IMR-90 (cell line): ENCODE data around the gene DSCAML1. TPM values are rescaled to one million over a fixed set of nuclear protein-coding genes. Genes with fewer than 3 reads are reported as not detected.

Experiments used
- ATAC-seq: fragments of 200-7000 bp; cut with Tn5 transposase; 2 replicates; pipeline ENCODE4 v1.9.1; 2020; ENCODE audit warnings: low read depth, mild to moderate bottlenecking, moderate library complexity
- BruUV-seq: library from RNA; stranded (reverse); fragments of 400-500 nt; replicated peaks from 2 replicates; lab custom pipeline; 2021; lab: Mats Ljungman, UMichigan
- CTCF ChIA-PET: fragments of 300-600 bp; formaldehyde crosslinking; extraction: SDS; loops from one replicate; lab custom pipeline; 2021; ENCODE audit warnings: antibody characterized with exemption; lab: Yijun Ruan, JAX
- POLR2A ChIA-PET: fragments of 300-600 bp; sonication (Branson Sonifier 250); formaldehyde crosslinking; loops from one replicate; lab custom pipeline; 2022; ENCODE audit warnings: antibody characterized with exemption; ENCODE audit not compliant: unreplicated experiment; lab: Charles Lee
- DNase-seq: peaks from one replicate; pipeline ENCODE4 v3.0.0; 2013
- H2AFZ ChIP-seq: replicated peaks from 2 replicates; pipeline ENCODE3; 2013; ENCODE audit warnings: low read length, mild to moderate bottlenecking; ENCODE audit not compliant: poor library complexity
- H2AK5ac ChIP-seq: 2 replicates; pipeline ENCODE4 v1.6.1; 2013; ENCODE audit warnings: low read depth, low read length, inconsistent platforms
- H2AK9ac ChIP-seq: replicated peaks from 2 replicates; pipeline ENCODE3; 2013; ENCODE audit warnings: mild to moderate bottlenecking, low read depth, low read length, moderate library complexity; ENCODE audit not compliant: poor library complexity
- H2BK120ac ChIP-seq: 2 replicates; pipeline ENCODE4 v1.6.1; 2013; ENCODE audit warnings: low read depth, low read length, inconsistent platforms
- H2BK15ac ChIP-seq: 3 replicates; pipeline ENCODE4 v1.6.1; 2013; ENCODE audit warnings: low read depth, low read length, inconsistent platforms
- H2BK20ac ChIP-seq: 2 replicates; pipeline ENCODE4 v1.6.1; 2013; ENCODE audit warnings: low read depth, mild to moderate bottlenecking, inconsistent platforms, low read length, moderate library complexity
- H2BK5ac ChIP-seq: 2 replicates; pipeline ENCODE4 v1.6.1; 2013; ENCODE audit warnings: mild to moderate bottlenecking, low read depth, low read length, inconsistent platforms; ENCODE audit not compliant: poor library complexity, severe bottlenecking
- H3K14ac ChIP-seq: replicated peaks from 2 replicates; pipeline ENCODE4 v1.6.1; 2013; ENCODE audit warnings: low read depth, low read length, inconsistent platforms
- H3K18ac ChIP-seq: 2 replicates; pipeline ENCODE4 v1.6.1; 2013; ENCODE audit warnings: low read depth, low read length, control low read depth
- H3K23ac ChIP-seq: 2 replicates; pipeline ENCODE4 v1.6.1; 2013; ENCODE audit warnings: low read depth, low read length, inconsistent platforms
- H3K27ac ChIP-seq: 2 replicates; pipeline ENCODE4 v1.5.1; 2013; ENCODE audit warnings: mild to moderate bottlenecking, control low read depth, low read length; ENCODE audit not compliant: insufficient read depth
- H3K27me3 ChIP-seq: 2 replicates; pipeline ENCODE4 v1.6.1; 2013; ENCODE audit warnings: low read length; ENCODE audit not compliant: control insufficient read depth, insufficient read depth
- H3K36me3 ChIP-seq: 2 replicates; pipeline ENCODE4 v1.6.1; 2013; ENCODE audit warnings: low read length, mixed read lengths; ENCODE audit not compliant: control insufficient read depth, insufficient read depth
- H3K4ac ChIP-seq: 2 replicates; pipeline ENCODE4 v1.6.1; 2013; ENCODE audit warnings: low read depth, low read length, inconsistent platforms
- H3K4me1 ChIP-seq: 2 replicates; pipeline ENCODE4 v1.6.1; 2013; ENCODE audit warnings: low read length, mixed read lengths; ENCODE audit not compliant: control insufficient read depth, insufficient read depth
- H3K4me2 ChIP-seq: 2 replicates; pipeline ENCODE4 v1.6.1; 2013; ENCODE audit warnings: low read depth, mild to moderate bottlenecking, control low read depth, low read length, moderate library complexity
- H3K4me3 ChIP-seq: 2 replicates; pipeline ENCODE4 v1.5.1; 2013; ENCODE audit warnings: low read depth, mild to moderate bottlenecking, control low read depth, low read length, moderate library complexity; ENCODE audit not compliant: insufficient read depth
- H3K56ac ChIP-seq: 2 replicates; pipeline ENCODE4 v1.6.1; 2013; ENCODE audit warnings: low read length, inconsistent platforms; ENCODE audit not compliant: insufficient read depth; ENCODE audit errors: extremely low read depth
- H3K79me1 ChIP-seq, 2 experiments: 2 replicates each; pipeline ENCODE4 v1.6.1; 2013; ENCODE audit warnings: low read length in 2 of 2, inconsistent platforms in 1 of 2, low read depth in 1 of 2
- H3K9ac ChIP-seq: 2 replicates; pipeline ENCODE4 v1.6.1; 2013; ENCODE audit warnings: low read depth, low read length, control low read depth
- H3K9me1 ChIP-seq: 2 replicates; pipeline ENCODE4 v1.6.1; 2013; ENCODE audit warnings: low read length, inconsistent platforms; ENCODE audit not compliant: insufficient read depth
- H3K9me3 ChIP-seq: 2 replicates; pipeline ENCODE4 v1.6.1; 2013; ENCODE audit warnings: low read length; ENCODE audit not compliant: control insufficient read depth, insufficient read depth
- H4K20me1 ChIP-seq: 2 replicates; pipeline ENCODE4 v1.6.1; 2013; ENCODE audit warnings: low read length, inconsistent platforms; ENCODE audit not compliant: insufficient read depth
- H4K5ac ChIP-seq: 2 replicates; pipeline ENCODE4 v1.6.1; 2013; ENCODE audit warnings: mild to moderate bottlenecking, low read depth, low read length, control low read depth
- H4K8ac ChIP-seq, 2 experiments: 2 replicates each; pipeline ENCODE4 v1.6.1; 2013; ENCODE audit warnings: low read depth in 2 of 2, low read length in 2 of 2, control low read depth in 1 of 2, inconsistent platforms in 1 of 2
- H4K91ac ChIP-seq: 2 replicates; pipeline ENCODE4 v1.6.1; 2013; ENCODE audit warnings: low read depth, low read length, inconsistent platforms; ENCODE audit not compliant: insufficient read depth
- BHLHE40 ChIP-seq: fragments of 150-350 bp; IDR thresholded peaks from 2 replicates; pipeline ENCODE4 v1.6.1; 2016; ENCODE audit warnings: mild to moderate bottlenecking, low read depth, low read length
- SMC3 ChIP-seq: fragments of 150-350 bp; IDR thresholded peaks from 2 replicates; pipeline ENCODE4 v1.6.1; 2016; ENCODE audit warnings: low read depth, mild to moderate bottlenecking, antibody characterized with exemption, low read length, moderate library complexity
- WGBS, 2 experiments: methylation state at CpG; one replicate each; pipeline versions ENCODE4 v1.1.5 to v1.1.7; 2013; ENCODE audit warnings: missing lambda C conversion rate in 2 of 2; ENCODE audit not compliant: insufficient read length in 1 of 2; ENCODE audit errors: extremely low coverage in 2 of 2; 5-methylcytosine and 5-hydroxymethylcytosine counted together
- dilution Hi-C: fragments of 300-500 bp; cut with HindIII; formaldehyde crosslinking; loops from one replicate; pipeline ENCODE4 v1.14.3; 2018; ENCODE audit warnings: low sequenced_read_pairs; ENCODE audit not compliant: unreplicated experiment
- in situ Hi-C: fragments of 300-500 bp; cut with MboI; formaldehyde crosslinking; loops from 3 replicates; pipeline ENCODE4 v1.14.3; 2019; ENCODE audit warnings: low sequenced_read_pairs, inconsistent platforms, mixed read lengths
- intact Hi-C: fragments of 100-400 bp; cut with micrococcal nuclease; formaldehyde crosslinking; loops from 2 replicates; pipeline ENCODE4 v1.10.0; 2022
- polyA plus RNA-seq, 3 experiments: library from polyadenylated mRNA; depleted of rRNA; stranded (reverse); fragments of >200 nt; gene quantifications; 2 replicates each; pipeline ENCODE4 v1.2.3, GENCODE V29; 2012; ENCODE audit warnings: low replicate concordance in 1 of 3
- total RNA-seq: library from RNA; depleted of rRNA; stranded (reverse); fragments of >200 nt; gene quantifications from 2 replicates; pipeline ENCODE4 v1.2.3, GENCODE V29; 2012

The DSCAML1 gene
- total and polyA plus RNA-seq, 2 of the 4 experiments (the other 2 are of a cell fraction) = not detected

DNA sequence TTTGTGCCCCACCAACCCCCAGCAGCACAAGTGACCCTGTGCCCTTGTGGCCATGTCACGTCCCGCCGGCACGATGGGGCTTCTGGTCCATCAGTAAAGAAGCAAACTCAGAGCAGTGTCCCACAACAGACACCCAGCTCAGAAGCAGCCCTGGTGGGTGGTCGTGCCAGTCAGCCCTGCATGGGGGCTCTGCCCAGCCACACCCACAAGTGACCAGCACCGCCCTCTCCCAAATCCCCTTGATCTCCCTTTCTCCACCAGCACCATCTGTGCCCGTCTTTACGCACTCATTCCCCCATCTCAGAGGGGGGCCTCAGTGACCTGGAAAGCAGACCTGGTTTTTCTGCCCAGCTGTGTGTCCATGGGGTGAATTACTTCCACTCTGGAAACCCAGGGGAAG is 149.1 kb downstream of the DSCAML1 start:
- Histone ChIP-seq H3K56ac (no peak overlapping the region), H2BK15ac (no peak overlapping the region), H3K9ac (no peak overlapping the region), H3K36me3 (no peaks in the 10 kb centered on the region), H3K9me3 (no peaks in the 10 kb centered on the region), H2AK9ac (no peak overlapping the region), H4K91ac (no peak overlapping the region), H2AK5ac (no peak overlapping the region), H3K9me1 (no peaks in the 10 kb centered on the region), H3K4ac (no peak overlapping the region), H3K4me2 (no peak overlapping the region), H3K4me3 (no peak overlapping the region), H2AFZ (no peak overlapping the region), H4K8ac (no peak overlapping the region), H3K27ac (no peak overlapping the region), H4K5ac (no peak overlapping the region), H2BK5ac (no peak overlapping the region), H2BK20ac (no peak overlapping the region), H3K18ac (no peak overlapping the region), H3K27me3 (peaks cover 11% of the 10 kb centered on the region), H2BK120ac (no peak overlapping the region), H3K23ac (no peak overlapping the region), H3K79me1 (no peaks in the 10 kb centered on the region), H3K14ac (no peak overlapping the region), H4K20me1 (no peaks in the 10 kb centered on the region), H3K4me1 (no peaks in the 10 kb centered on the region)
- ATAC-seq (no peak), DNase-seq (no peak)
- 61% methylated on average over 4 of the region's 8 CpGs; no CpG with 5 or more reads in 1 of the 2 experiments for WGBS, 2 experiments
- POLR2A ChIA-PET = no interaction called here
- TF ChIP-seq SMC3 = no peak
- no peak for TF ChIP-seq BHLHE40
- in situ Hi-C loops (no loop called here), intact Hi-C loops (no loop called here), dilution Hi-C loops (no loop called here)
- CTCF ChIA-PET = no interaction called here
- no TSS peak for BruUV-seq
